ENCODE data around the gene DNASE1L3.
"Not testable (repeated sequence)": the region's sequence is repeated elsewhere in the genome, so short reads cannot be mapped to it uniquely, and the experiment has no call there.

The DNASE1L3 gene

GRCh38 chr3:58236527-58237237 is 25.9 kb upstream of the DNASE1L3 start:
- no peak for DNase-seq (ENCODE audit: low read depth in 1 of 2, low spot score in 1 of 2)

GRCh38 chr3:58235970-58236369 is 25.2 kb upstream of the DNASE1L3 start:
- DNase-seq (ENCODE audit: low read depth in 1 of 2, low spot score in 1 of 2), result no peak

- DNase-seq (ENCODE audit: low read depth in 1 of 2, low spot score in 1 of 2), result no peak
These were observed 23.8 kb upstream of the DNASE1L3 start for GRCh38 chr3:58234516-58234931.

- DNase-seq (ENCODE audit: low read depth in 1 of 2, low spot score in 1 of 2), result no peak
These were observed 20.9 kb upstream of the DNASE1L3 start for GRCh38 chr3:58231666-58232065.

- DNase-seq (ENCODE audit: low read depth in 1 of 2, low spot score in 1 of 2), result no peak
These were observed 20.2 kb upstream of the DNASE1L3 start for GRCh38 chr3:58230876-58231552.

GRCh38 chr3:58227933-58228332 is 17.2 kb upstream of the DNASE1L3 start:
- not testable (repeated sequence) for DNase-seq (ENCODE audit: low read depth in 1 of 2, low spot score in 1 of 2)

- DNase-seq (ENCODE audit: low read depth in 1 of 2, low spot score in 1 of 2), result no peak
These were observed 13.1 kb upstream of the DNASE1L3 start for GRCh38 chr3:58223855-58224254.

GRCh38 chr3:58222161-58222724 is 11.5 kb upstream of the DNASE1L3 start:
- DNase-seq (ENCODE audit: low read depth in 1 of 2, low spot score in 1 of 2), result no peak

- DNase-seq (ENCODE audit: low read depth in 1 of 2, low spot score in 1 of 2), result no peak
These were observed 8.1 kb upstream of the DNASE1L3 start for GRCh38 chr3:58218904-58219303.

- peak in 1 of 2 donors; percentile 51 for DNase-seq (ENCODE audit: low read depth in 1 of 2, low spot score in 1 of 2)
These were observed 6.5 kb upstream of the DNASE1L3 start for GRCh38 chr3:58217209-58217811.

GRCh38 chr3:58216496-58217195 is 5.9 kb upstream of the DNASE1L3 start:
- DNase-seq (ENCODE audit: low read depth in 1 of 2, low spot score in 1 of 2), result no peak

GRCh38 chr3:58215317-58216025 is 4.7 kb upstream of the DNASE1L3 start:
- no peak for DNase-seq (ENCODE audit: low read depth in 1 of 2, low spot score in 1 of 2)

- peak in 1 of 2 donors; percentile 25 for DNase-seq (ENCODE audit: low read depth in 1 of 2, low spot score in 1 of 2)
These were observed 3.9 kb upstream of the DNASE1L3 start for GRCh38 chr3:58214484-58215316.

- no peak for DNase-seq (ENCODE audit: low read depth in 1 of 2, low spot score in 1 of 2)
These were observed 839 bp downstream of the DNASE1L3 start for GRCh38 chr3:58209933-58210332.

GRCh38 chr3:58207954-58208353 is 2.8 kb downstream of the DNASE1L3 start:
- no peak for DNase-seq (ENCODE audit: low read depth in 1 of 2, low spot score in 1 of 2)

- DNase-seq (ENCODE audit: low read depth in 1 of 2, low spot score in 1 of 2), result no peak
These were observed 4.3 kb downstream of the DNASE1L3 start for GRCh38 chr3:58206406-58207011.

- no peak for DNase-seq (ENCODE audit: low read depth in 1 of 2, low spot score in 1 of 2)
These were observed 4.8 kb downstream of the DNASE1L3 start for GRCh38 chr3:58205981-58206380.

- no peak for DNase-seq (ENCODE audit: low read depth in 1 of 2, low spot score in 1 of 2)
These were observed 6.1 kb downstream of the DNASE1L3 start for GRCh38 chr3:58204720-58205119.

GRCh38 chr3:58203541-58203940 is 7.2 kb downstream of the DNASE1L3 start:
- DNase-seq (ENCODE audit: low read depth in 1 of 2, low spot score in 1 of 2), result no peak
